ENCODE measurements around the gene CEACAM18.

Gene CEACAM18

DNA sequence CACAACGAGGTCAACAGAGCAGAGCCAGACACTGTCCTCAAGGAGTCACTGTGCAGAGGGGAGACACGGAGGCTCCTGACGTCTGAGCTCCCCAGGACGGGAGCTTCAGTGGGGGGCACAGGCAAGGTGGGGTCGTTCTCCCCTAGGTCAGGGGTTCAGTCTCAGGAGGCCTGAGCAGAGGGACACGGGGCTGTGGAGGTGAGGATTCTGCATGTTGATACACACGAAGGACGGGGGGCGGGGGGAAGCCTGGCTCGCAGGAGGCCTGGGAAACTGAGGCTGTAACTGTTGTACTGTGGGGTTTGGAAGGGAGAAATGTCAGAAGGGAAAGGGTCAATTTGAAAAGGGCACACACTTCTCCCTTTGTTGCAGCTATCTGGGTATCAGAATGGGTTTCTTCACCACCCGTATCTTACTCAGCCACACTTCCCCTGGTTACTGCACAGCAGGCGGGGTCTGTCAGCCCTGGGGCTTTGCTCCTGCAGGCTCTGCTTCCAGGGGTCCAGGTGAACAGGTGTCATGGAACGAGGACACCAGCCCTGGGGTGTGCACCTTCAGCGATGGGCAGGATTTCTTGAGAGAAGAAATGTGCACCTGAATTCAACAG is 19.3 kb upstream of the CEACAM18 start:
- Histone ChIP-seq H2BK120ac (ENCODE audit: insufficient read depth, low read length, poor library complexity) (no peak overlapping the region), H3K79me1 (ENCODE audit: low read length) (peaks cover 1% of the 10 kb centered on the region), H2BK12ac (ENCODE audit: low read length) (no peak overlapping the region), H3K36me3 (ENCODE audit: control insufficient read depth in 1 of 2, insufficient read depth in 2 of 2, low read length in 2 of 2) (no peaks in the 10 kb centered on the region), H3K18ac (ENCODE audit: low read length) (no peak overlapping the region), H3K4me2 (ENCODE audit: low read length) (no peak overlapping the region), H2BK5ac (ENCODE audit: low read depth, low read length, poor library complexity) (no peak overlapping the region), H3K79me2 (ENCODE audit: control insufficient read depth, insufficient read depth, low read length, poor library complexity) (no peaks in the 10 kb centered on the region), H3K27ac (ENCODE audit: low read depth, low read length) (no peak overlapping the region), H4K91ac (ENCODE audit: low read depth, low read length) (no peak overlapping the region), H4K12ac (ENCODE audit: low read depth, low read length) (no peak overlapping the region), H3K9me3 (ENCODE audit: insufficient read depth, low read depth, low read length) (peaks cover 29% of the 10 kb centered on the region), H4K8ac (ENCODE audit: low read depth, low read length) (no peak overlapping the region), H3K4ac (ENCODE audit: low read depth, low read length) (no peak overlapping the region), H3K27me3 (ENCODE audit: insufficient read depth, low read length) (no peaks in the 10 kb centered on the region), H3K9ac (ENCODE audit: low read length) (no peak overlapping the region), H2AFZ (ENCODE audit: insufficient read depth, low read length, poor library complexity) (no peak overlapping the region), H2AK5ac (ENCODE audit: low read length) (no peak overlapping the region), H3K4me1 (ENCODE audit: control insufficient read depth in 1 of 2, insufficient read depth in 2 of 2, low read length in 2 of 2) (no peaks in the 10 kb centered on the region), H3K14ac (ENCODE audit: low read length) (no peak overlapping the region), H3K4me3 (ENCODE audit: low read depth, low read length) (no peak overlapping the region), H3K23ac (ENCODE audit: low read length) (no peak overlapping the region)
- DNase-seq: no peak
- WGBS (ENCODE audit: extremely low coverage, insufficient coverage, insufficient read length): no CpG with 5 or more reads among the region's 14 CpGs

DNA sequence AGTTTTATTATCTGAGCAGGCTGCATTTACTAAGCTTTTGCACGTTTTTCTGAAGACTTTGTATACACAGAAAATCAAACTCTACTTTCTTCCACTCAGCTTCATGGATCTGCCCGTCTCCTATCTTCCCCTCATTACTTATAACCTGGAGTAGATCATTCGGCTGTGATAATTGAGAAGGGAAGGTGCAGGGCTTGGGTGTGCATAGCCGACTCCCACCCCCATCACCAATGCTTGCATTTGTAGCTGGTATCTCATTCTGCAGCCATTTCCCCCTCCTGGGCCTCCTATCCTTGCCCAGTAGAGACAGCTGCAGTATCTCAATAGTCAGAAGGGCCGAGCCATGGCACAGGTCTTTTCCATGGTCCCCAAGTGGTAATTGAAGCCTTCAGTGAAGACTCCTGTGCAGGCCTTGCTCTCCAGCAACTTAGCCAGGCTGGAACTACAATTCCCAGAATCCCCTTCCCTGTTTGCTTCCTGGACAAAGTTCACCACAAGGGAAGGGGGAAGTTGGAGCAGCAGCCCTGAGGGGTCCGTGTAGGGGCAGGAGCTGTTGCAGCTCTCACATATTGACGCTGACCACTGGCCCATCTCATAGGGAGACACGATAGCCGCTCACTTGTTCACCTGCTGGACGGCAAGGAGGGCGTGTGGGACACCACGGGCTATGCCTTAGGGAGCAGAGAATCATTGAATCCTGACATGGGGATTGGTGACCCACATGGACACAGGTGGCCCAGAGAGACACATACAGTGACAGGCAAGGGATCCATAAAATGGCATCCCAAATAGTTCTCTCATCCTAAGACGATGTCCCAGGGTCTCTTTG is 18.0 kb upstream of the CEACAM18 start:
- H3K79me2 ChIP-seq (ENCODE audit: control insufficient read depth, insufficient read depth, low read length, poor library complexity): no peaks in the 10 kb centered on the region
- peak overlapping the region; percentile 8 for H2AFZ ChIP-seq (ENCODE audit: insufficient read depth, low read length, poor library complexity)
- no peak overlapping the region for H3K23ac ChIP-seq (ENCODE audit: low read length)
- H3K18ac ChIP-seq (ENCODE audit: low read length): no peak overlapping the region
- H3K4me1 ChIP-seq (ENCODE audit: control insufficient read depth in 1 of 2, insufficient read depth in 2 of 2, low read length in 2 of 2): no peaks in the 10 kb centered on the region
- WGBS (ENCODE audit: extremely low coverage, insufficient coverage, insufficient read length): no CpG with 5 or more reads among the region's 13 CpGs
- no peak overlapping the region for H3K27ac ChIP-seq (ENCODE audit: low read depth, low read length)
- H2BK120ac ChIP-seq (ENCODE audit: insufficient read depth, low read length, poor library complexity): no peak overlapping the region
- no peak overlapping the region for H4K91ac ChIP-seq (ENCODE audit: low read depth, low read length)
- peak overlapping the region; percentile 77 for H4K8ac ChIP-seq (ENCODE audit: low read depth, low read length)
- H3K79me1 ChIP-seq (ENCODE audit: low read length): peaks cover 1% of the 10 kb centered on the region
- no peak overlapping the region for H2BK12ac ChIP-seq (ENCODE audit: low read length)
- no peaks in the 10 kb centered on the region for H3K36me3 ChIP-seq (ENCODE audit: control insufficient read depth in 1 of 2, insufficient read depth in 2 of 2, low read length in 2 of 2)
- peak overlapping the region; percentile 68 for H4K12ac ChIP-seq (ENCODE audit: low read depth, low read length)
- H3K14ac ChIP-seq (ENCODE audit: low read length): no peak overlapping the region
- H3K4ac ChIP-seq (ENCODE audit: low read depth, low read length): no peak overlapping the region
- DNase-seq: peak in 1 of 2 donors; percentile 21
- H3K9me3 ChIP-seq (ENCODE audit: insufficient read depth, low read depth, low read length): peaks cover 24% of the 10 kb centered on the region
- H3K9ac ChIP-seq (ENCODE audit: low read length): no peak overlapping the region
- no peak overlapping the region for H2BK5ac ChIP-seq (ENCODE audit: low read depth, low read length, poor library complexity)
- H3K4me3 ChIP-seq (ENCODE audit: low read depth, low read length): no peak overlapping the region
- H3K27me3 ChIP-seq (ENCODE audit: insufficient read depth, low read length): no peaks in the 10 kb centered on the region
- peak overlapping the region; percentile 25 for H3K4me2 ChIP-seq (ENCODE audit: low read length)
- no peak overlapping the region for H2AK5ac ChIP-seq (ENCODE audit: low read length)

DNA sequence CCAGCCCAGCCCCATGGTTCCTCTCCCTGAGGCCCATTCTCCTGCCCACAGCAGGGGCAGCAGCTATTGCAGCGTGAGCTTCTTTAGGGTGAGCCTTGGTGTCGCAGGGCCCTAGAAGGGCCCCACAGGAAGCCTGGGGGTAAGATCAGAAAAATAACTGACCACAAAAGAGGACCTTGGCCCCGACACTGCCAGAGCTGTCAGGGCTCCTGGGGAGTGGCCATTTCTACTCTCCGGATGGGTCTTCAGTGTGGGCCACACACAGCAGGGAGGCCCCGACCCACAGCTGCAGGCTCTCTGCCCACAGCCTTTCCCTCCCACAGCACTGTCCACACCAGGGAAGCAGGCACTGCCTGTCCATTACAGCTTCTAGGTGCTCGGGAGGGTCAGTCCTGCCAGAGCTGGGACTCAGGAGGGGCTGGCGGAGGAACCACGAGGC is 16.6 kb upstream of the CEACAM18 start:
- Histone ChIP-seq H3K27ac (ENCODE audit: low read depth, low read length) (no peak overlapping the region), H4K8ac (ENCODE audit: low read depth, low read length) (no peak overlapping the region), H3K4ac (ENCODE audit: low read depth, low read length) (no peak overlapping the region), H3K79me2 (ENCODE audit: control insufficient read depth, insufficient read depth, low read length, poor library complexity) (no peaks in the 10 kb centered on the region), H3K18ac (ENCODE audit: low read length) (no peak overlapping the region), H2AFZ (ENCODE audit: insufficient read depth, low read length, poor library complexity) (no peak overlapping the region), H3K4me3 (ENCODE audit: low read depth, low read length) (no peak overlapping the region), H3K27me3 (ENCODE audit: insufficient read depth, low read length) (no peaks in the 10 kb centered on the region), H3K23ac (ENCODE audit: low read length) (no peak overlapping the region), H3K79me1 (ENCODE audit: low read length) (peaks cover 1% of the 10 kb centered on the region), H4K91ac (ENCODE audit: low read depth, low read length) (no peak overlapping the region), H2AK5ac (ENCODE audit: low read length) (no peak overlapping the region), H3K4me2 (ENCODE audit: low read length) (no peak overlapping the region), H4K12ac (ENCODE audit: low read depth, low read length) (no peak overlapping the region), H3K9me3 (ENCODE audit: insufficient read depth, low read depth, low read length) (peaks cover 21% of the 10 kb centered on the region), H2BK120ac (ENCODE audit: insufficient read depth, low read length, poor library complexity) (no peak overlapping the region), H3K4me1 (ENCODE audit: control insufficient read depth in 1 of 2, insufficient read depth in 2 of 2, low read length in 2 of 2) (no peaks in the 10 kb centered on the region), H3K14ac (ENCODE audit: low read length) (no peak overlapping the region), H2BK5ac (ENCODE audit: low read depth, low read length, poor library complexity) (no peak overlapping the region), H3K36me3 (ENCODE audit: control insufficient read depth in 1 of 2, insufficient read depth in 2 of 2, low read length in 2 of 2) (no peaks in the 10 kb centered on the region), H2BK12ac (ENCODE audit: low read length) (no peak overlapping the region), H3K9ac (ENCODE audit: low read length) (no peak overlapping the region)
- WGBS (ENCODE audit: extremely low coverage, insufficient coverage, insufficient read length): no CpG with 5 or more reads among the region's 8 CpGs
- DNase-seq: no peak

DNA sequence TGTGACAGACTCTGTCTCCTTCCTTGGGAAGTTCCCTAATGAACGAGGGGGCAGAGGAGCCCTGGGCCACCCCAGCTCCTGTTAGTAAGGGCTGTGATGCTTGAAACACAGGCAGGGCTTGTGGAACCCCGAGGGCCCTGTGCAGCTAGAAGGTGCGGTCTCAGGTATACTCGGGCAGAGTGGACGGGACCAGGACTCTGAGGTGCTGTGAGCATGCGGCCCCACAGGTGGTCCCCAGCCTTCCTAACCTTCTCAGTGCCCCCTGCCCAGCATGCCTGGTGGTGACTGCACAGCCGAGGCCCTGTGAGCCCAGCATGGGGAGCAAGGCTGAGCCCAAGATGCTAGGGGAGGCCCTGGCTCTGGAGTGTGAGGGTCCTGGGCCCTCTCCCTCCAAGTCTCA is 16.1 kb upstream of the CEACAM18 start:
- Histone ChIP-seq H3K4me1 (ENCODE audit: control insufficient read depth in 1 of 2, insufficient read depth in 2 of 2, low read length in 2 of 2) (no peaks in the 10 kb centered on the region), H3K4me3 (ENCODE audit: low read depth, low read length) (no peak overlapping the region), H3K14ac (ENCODE audit: low read length) (no peak overlapping the region), H3K23ac (ENCODE audit: low read length) (no peak overlapping the region), H3K9ac (ENCODE audit: low read length) (no peak overlapping the region), H3K9me3 (ENCODE audit: insufficient read depth, low read depth, low read length) (peaks cover 17% of the 10 kb centered on the region), H3K79me1 (ENCODE audit: low read length) (peaks cover 1% of the 10 kb centered on the region), H4K91ac (ENCODE audit: low read depth, low read length) (no peak overlapping the region), H4K8ac (ENCODE audit: low read depth, low read length) (no peak overlapping the region), H3K79me2 (ENCODE audit: control insufficient read depth, insufficient read depth, low read length, poor library complexity) (no peaks in the 10 kb centered on the region), H2BK120ac (ENCODE audit: insufficient read depth, low read length, poor library complexity) (no peak overlapping the region), H3K27me3 (ENCODE audit: insufficient read depth, low read length) (no peaks in the 10 kb centered on the region), H2BK12ac (ENCODE audit: low read length) (no peak overlapping the region), H3K4ac (ENCODE audit: low read depth, low read length) (no peak overlapping the region), H3K4me2 (ENCODE audit: low read length) (no peak overlapping the region), H4K12ac (ENCODE audit: low read depth, low read length) (no peak overlapping the region), H3K27ac (ENCODE audit: low read depth, low read length) (no peak overlapping the region), H2BK5ac (ENCODE audit: low read depth, low read length, poor library complexity) (no peak overlapping the region), H3K18ac (ENCODE audit: low read length) (no peak overlapping the region), H3K36me3 (ENCODE audit: control insufficient read depth in 1 of 2, insufficient read depth in 2 of 2, low read length in 2 of 2) (no peaks in the 10 kb centered on the region), H2AFZ (ENCODE audit: insufficient read depth, low read length, poor library complexity) (no peak overlapping the region), H2AK5ac (ENCODE audit: low read length) (no peak overlapping the region)
- no peak for DNase-seq
- no CpG with 5 or more reads among the region's 7 CpGs for WGBS (ENCODE audit: extremely low coverage, insufficient coverage, insufficient read length)
